ENCODE measurements around the gene DLG1. TPM values are rescaled to one million over a fixed set of nuclear protein-coding genes. Genes with fewer than 3 reads are reported as not detected.

The DLG1 gene
- total and polyA plus RNA-seq, 4 donors, result 12.7 to 51.2 (median 22.3) TPM

- TF ChIP-seq ZBTB33 (IDR thresholded peaks at IDR 0.05) (no peak), FOXA1 (IDR thresholded peaks at IDR 0.05) (no peak), TAF1 (conservative IDR thresholded peaks at IDR 0.05) (no peak), FOXA2 (IDR thresholded peaks at IDR 0.05) (no peak), HNF4G (IDR thresholded peaks at IDR 0.05) (no peak), GABPA (IDR thresholded peaks at IDR 0.05 in 1 of 2, conservative IDR thresholded peaks at IDR 0.05 in 1 of 2) (no peak), RAD21 (IDR thresholded peaks at IDR 0.05) (no peak), JUND (IDR thresholded peaks at IDR 0.05) (no peak), EGR1 (IDR thresholded peaks at IDR 0.05; ENCODE audit: low read depth in 2 of 2) (no peak)
These were observed 29.3 kb upstream of the DLG1 start (continued) for GRCh38 chr3:197327701-197328100.

GRCh38 chr3:197325773-197326172, 27.4 kb upstream of the DLG1 start:
- Histone ChIP-seq H3K4me3 (ENCODE audit: low read depth in 1 of 3, low read length in 3 of 3) (no peak overlapping the region), H3K36me3 (ENCODE audit: control insufficient read depth in 4 of 4, insufficient read depth in 3 of 4, low read depth in 1 of 4, low read length in 3 of 4) (no peaks in the 10 kb centered on the region), H3K27ac (ENCODE audit: low read depth in 1 of 2, low read length in 2 of 2) (no peak overlapping the region), H3K27me3 (ENCODE audit: control insufficient read depth in 4 of 4, insufficient read depth in 4 of 4, low read length in 3 of 4) (peaks cover 0 to 1% (median 0%) of the 10 kb centered on the region in 4 donors), H3K9me3 (ENCODE audit: control insufficient read depth in 4 of 4, low read length in 3 of 4) (no peaks in the 10 kb centered on the region), H3K9ac (ENCODE audit: low read depth in 1 of 2, low read length in 2 of 2) (no peak overlapping the region), H3K4me1 (ENCODE audit: control insufficient read depth in 4 of 4, insufficient read depth in 4 of 4, low read length in 3 of 4) (no peaks in the 10 kb centered on the region)
- TF ChIP-seq FOXA2 (IDR thresholded peaks at IDR 0.05) (no peak), HNF4A (conservative IDR thresholded peaks at IDR 0.05) (no peak), ZBTB33 (IDR thresholded peaks at IDR 0.05) (no peak), YY1 (IDR thresholded peaks at IDR 0.05) (no peak), REST (IDR thresholded peaks at IDR 0.05) (no peak), HNF4G (IDR thresholded peaks at IDR 0.05) (no peak), ATF3 (IDR thresholded peaks at IDR 0.05) (no peak), GABPA (IDR thresholded peaks at IDR 0.05 in 1 of 2, conservative IDR thresholded peaks at IDR 0.05 in 1 of 2) (no peak), EGR1 (IDR thresholded peaks at IDR 0.05; ENCODE audit: low read depth in 2 of 2) (no peak), JUND (IDR thresholded peaks at IDR 0.05) (no peak), RXRA (IDR thresholded peaks at IDR 0.05) (no peak), RAD21 (IDR thresholded peaks at IDR 0.05) (no peak)
- TF ChIP-seq, protein P1, sequence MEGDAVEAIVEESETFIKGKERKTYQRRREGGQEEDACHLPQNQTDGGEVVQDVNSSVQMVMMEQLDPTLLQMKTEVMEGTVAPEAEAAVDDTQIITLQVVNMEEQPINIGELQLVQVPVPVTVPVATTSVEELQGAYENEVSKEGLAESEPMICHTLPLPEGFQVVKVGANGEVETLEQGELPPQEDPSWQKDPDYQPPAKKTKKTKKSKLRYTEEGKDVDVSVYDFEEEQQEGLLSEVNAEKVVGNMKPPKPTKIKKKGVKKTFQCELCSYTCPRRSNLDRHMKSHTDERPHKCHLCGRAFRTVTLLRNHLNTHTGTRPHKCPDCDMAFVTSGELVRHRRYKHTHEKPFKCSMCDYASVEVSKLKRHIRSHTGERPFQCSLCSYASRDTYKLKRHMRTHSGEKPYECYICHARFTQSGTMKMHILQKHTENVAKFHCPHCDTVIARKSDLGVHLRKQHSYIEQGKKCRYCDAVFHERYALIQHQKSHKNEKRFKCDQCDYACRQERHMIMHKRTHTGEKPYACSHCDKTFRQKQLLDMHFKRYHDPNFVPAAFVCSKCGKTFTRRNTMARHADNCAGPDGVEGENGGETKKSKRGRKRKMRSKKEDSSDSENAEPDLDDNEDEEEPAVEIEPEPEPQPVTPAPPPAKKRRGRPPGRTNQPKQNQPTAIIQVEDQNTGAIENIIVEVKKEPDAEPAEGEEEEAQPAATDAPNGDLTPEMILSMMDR (IDR thresholded peaks at IDR 0.05; ENCODE audit: low read depth, low read length, missing input control), result no peak
- TF ChIP-seq, protein P2, sequence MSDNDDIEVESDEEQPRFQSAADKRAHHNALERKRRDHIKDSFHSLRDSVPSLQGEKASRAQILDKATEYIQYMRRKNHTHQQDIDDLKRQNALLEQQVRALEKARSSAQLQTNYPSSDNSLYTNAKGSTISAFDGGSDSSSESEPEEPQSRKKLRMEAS (IDR thresholded peaks at IDR 0.05), result no peak
- no peak for DNase-seq (ENCODE audit: low spot score)
- 80% methylated on average over 7 of the region's 7 CpGs for WGBS

Measured in liver (tissue), 9 donors.